ENCODE data around the gene RACK1. TPM values are rescaled to one million over a fixed set of nuclear protein-coding genes. Genes with fewer than 3 reads are reported as not detected.

The RACK1 gene
- total and polyA plus RNA-seq, 12 donors = 581 to 2,221 (median 640) TPM

DNA sequence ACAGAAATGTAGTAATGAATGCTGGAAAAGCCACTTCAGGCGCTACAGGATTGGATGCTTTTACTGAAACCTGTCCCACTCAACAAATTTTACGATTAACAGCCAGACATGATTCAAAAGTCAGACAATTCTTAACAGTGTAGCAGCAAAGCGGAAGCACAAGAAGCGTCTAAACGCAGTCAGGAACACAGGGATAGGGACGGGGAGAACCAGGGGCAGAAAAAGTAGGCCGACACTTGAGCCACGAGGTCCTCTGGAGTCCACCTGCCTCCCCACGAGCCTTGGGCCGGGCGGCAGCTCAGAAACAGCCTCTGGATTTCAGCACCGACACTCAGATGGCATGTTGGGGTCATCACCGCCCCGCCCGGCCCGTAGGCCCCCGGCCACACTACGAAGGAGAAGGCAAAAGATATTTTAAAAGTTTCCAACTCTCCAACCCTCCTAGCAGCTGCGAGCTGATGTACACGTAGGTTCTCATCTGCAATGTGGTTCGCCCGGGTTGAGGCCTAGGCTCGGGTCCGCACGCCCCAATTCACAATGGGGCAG lies 615 bp downstream of the RACK1 start:
- Histone ChIP-seq H3K27me3 (no peaks in the 10 kb centered on the region), H3K4me1 (peaks cover 20 to 71% (median 52%) of the 10 kb centered on the region in 9 donors), H3K9me3 (no peaks in the 10 kb centered on the region), H3K36me3 (peaks cover 2 to 48% (median 42%) of the 10 kb centered on the region in 9 donors), H3K4me3 (peak overlapping the region; percentile 76 to 94 (median 80)), H3K27ac (peak overlapping the region; percentile 66 to 99 (median 96))
- ATAC-seq = peak in 5 of 8 donors; percentile 0 to 6 (median 2)
- no peak for DNase-seq
- TF ChIP-seq, protein P1, sequence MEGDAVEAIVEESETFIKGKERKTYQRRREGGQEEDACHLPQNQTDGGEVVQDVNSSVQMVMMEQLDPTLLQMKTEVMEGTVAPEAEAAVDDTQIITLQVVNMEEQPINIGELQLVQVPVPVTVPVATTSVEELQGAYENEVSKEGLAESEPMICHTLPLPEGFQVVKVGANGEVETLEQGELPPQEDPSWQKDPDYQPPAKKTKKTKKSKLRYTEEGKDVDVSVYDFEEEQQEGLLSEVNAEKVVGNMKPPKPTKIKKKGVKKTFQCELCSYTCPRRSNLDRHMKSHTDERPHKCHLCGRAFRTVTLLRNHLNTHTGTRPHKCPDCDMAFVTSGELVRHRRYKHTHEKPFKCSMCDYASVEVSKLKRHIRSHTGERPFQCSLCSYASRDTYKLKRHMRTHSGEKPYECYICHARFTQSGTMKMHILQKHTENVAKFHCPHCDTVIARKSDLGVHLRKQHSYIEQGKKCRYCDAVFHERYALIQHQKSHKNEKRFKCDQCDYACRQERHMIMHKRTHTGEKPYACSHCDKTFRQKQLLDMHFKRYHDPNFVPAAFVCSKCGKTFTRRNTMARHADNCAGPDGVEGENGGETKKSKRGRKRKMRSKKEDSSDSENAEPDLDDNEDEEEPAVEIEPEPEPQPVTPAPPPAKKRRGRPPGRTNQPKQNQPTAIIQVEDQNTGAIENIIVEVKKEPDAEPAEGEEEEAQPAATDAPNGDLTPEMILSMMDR (IDR thresholded peaks at IDR 0.05) = no peak
- intact Hi-C loops (cut with DNase I) = loop anchor here in 5 of 10 donors (1.0 to 10.0 kb wide), 4 partner anchors 19 to 428 kb away; partner anchors contain the start of gene TRIM41 (in 4 of the 5)
- WGBS, 2 donors = 1% methylated on average over 25 of the region's 25 CpGs

DNA sequence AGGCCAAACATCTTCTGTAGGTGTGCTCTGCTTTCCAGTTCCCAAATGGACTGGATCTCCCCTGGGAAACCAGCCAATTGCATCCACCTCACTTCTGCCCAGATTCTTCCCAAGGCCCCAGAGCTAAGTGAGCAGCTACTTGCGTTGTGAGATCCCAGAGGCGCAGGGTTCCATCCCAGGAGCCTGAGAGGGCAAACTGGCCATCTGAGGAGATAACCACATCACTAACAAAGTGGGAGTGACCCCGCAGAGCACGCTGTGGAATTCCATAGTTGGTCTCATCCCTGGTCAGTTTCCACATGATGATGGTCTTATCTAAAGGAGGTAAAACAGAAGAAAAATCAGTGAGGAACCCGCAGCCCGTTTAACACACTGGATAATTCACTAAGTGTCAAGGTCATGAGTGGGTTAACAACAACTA lies 1.7 kb downstream of the RACK1 start:
- H3K27me3 ChIP-seq = no peaks in the 10 kb centered on the region
- TF ChIP-seq, protein P1 (IDR thresholded peaks at IDR 0.05) = no peak
- no peak for ATAC-seq
- peak overlapping the region in 8 of 10 donors; percentile 91 to 99 (median 98) for H3K27ac ChIP-seq
- intact Hi-C loops (cut with DNase I) = loop anchor here in 2 of 10 donors (10.0 kb wide), 2 partner anchors 57 to 427 kb away; no protein-coding TSS in a partner anchor
- no peak for DNase-seq
- H3K9me3 ChIP-seq = no peaks in the 10 kb centered on the region
- peaks cover 10 to 58% (median 52%) of the 10 kb centered on the region in 9 donors for H3K36me3 ChIP-seq
- 28 to 30% methylated on average over 6 of the region's 6 CpGs for WGBS, 2 donors
- H3K4me1 ChIP-seq = peaks cover 16 to 62% (median 45%) of the 10 kb centered on the region in 9 donors
- H3K4me3 ChIP-seq = peak overlapping the region in 9 of 10 donors; percentile 76 to 94 (median 81)

DNA sequence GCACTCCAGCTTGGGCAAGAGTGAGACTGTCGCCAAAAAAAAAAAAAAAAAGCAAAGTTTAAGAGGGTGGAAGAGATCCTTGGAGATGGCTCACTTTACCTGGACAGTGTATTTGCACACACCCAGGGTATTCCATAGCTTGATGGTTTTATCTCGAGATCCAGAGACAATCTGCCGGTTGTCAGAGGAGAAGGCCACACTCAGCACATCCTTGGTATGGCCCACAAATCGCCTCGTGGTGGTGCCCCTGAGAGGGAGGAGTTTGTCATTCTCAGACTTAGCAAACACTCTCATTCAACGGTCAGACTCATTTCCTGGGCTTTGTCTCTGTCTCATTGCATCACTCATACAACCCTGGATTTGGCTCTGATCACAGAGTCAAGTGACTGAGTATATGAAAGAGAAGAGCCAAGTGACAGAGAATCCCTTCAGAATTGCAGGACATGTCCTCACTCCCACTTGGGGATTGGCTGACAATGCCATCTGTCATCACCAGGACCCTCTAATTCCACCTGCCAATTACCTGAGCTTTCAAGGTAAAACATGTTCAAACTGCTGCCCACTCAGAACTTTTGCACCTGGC lies 2.2 kb downstream of the RACK1 start:
- intact Hi-C loops (cut with DNase I) = loop anchor here in 2 of 10 donors (10.0 kb wide), 2 partner anchors 57 to 427 kb away; no protein-coding TSS in a partner anchor
- WGBS, 2 donors = 41% methylated on average over 6 of the region's 6 CpGs

DNA sequence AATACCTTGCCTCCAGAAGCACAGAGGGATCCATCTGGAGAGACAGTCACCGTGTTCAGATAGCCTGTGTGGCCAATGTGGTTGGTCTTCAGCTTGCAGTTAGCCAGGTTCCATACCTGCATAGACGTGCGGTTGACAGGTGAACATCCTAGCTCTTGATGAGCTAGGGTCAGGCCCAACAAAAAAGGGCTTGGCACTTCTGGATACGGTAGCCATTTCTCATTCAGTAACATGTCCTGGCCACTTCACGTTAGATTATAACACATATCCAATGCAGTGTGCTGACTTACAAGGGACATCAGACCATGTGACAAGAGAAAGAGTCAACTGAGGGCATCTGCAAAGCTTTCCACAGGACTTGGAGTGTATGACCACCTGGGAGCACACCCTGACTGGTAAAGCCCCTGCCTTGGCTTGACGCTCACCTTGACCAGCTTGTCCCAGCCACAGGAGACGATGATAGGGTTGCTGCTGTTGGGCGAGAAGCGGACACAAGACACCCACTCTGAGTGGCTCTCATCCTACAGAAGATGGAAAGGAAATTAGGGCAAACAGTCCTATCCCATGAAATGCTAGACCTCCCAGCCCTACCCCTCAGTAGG lies 4.5 kb downstream of the RACK1 start:
- intact Hi-C loops (cut with DNase I) = no loop called here
- H3K9me3 ChIP-seq = no peaks in the 10 kb centered on the region
- H3K36me3 ChIP-seq = peaks cover 10 to 87% (median 80%) of the 10 kb centered on the region in 9 donors
- TF ChIP-seq, protein P1 (IDR thresholded peaks at IDR 0.05) = no peak
- H3K27me3 ChIP-seq = no peaks in the 10 kb centered on the region
- H3K4me1 ChIP-seq = peaks cover 8 to 41% (median 30%) of the 10 kb centered on the region in 9 donors
- no peak for DNase-seq
- ATAC-seq = no peak
- WGBS, 2 donors = 90 to 91% methylated on average over 9 of the region's 9 CpGs
- H3K4me3 ChIP-seq = no peak overlapping the region
- H3K27ac ChIP-seq = no peak overlapping the region

More for the DNA sequence above, 2.2 kb downstream of the RACK1 start:
- Histone ChIP-seq H3K9me3 (no peaks in the 10 kb centered on the region), H3K27ac (peak overlapping the region in 6 of 10 donors; percentile 95 to 99 (median 99)), H3K27me3 (no peaks in the 10 kb centered on the region), H3K4me1 (peaks cover 16 to 58% (median 45%) of the 10 kb centered on the region in 9 donors), H3K36me3 (peaks cover 10 to 64% (median 58%) of the 10 kb centered on the region in 9 donors), H3K4me3 (peak overlapping the region in 5 of 10 donors; percentile 76 to 94 (median 80))
- TF ChIP-seq, protein P1 (IDR thresholded peaks at IDR 0.05) = no peak
- DNase-seq (no peak), ATAC-seq (no peak)

Measured in heart right ventricle (tissue), 16 donors.